ENCODE data around the gene DALRD3.
"Not testable (repeated sequence)": the region's sequence is repeated elsewhere in the genome, so short reads cannot be mapped to it uniquely, and the experiment has no call there.

DNA sequence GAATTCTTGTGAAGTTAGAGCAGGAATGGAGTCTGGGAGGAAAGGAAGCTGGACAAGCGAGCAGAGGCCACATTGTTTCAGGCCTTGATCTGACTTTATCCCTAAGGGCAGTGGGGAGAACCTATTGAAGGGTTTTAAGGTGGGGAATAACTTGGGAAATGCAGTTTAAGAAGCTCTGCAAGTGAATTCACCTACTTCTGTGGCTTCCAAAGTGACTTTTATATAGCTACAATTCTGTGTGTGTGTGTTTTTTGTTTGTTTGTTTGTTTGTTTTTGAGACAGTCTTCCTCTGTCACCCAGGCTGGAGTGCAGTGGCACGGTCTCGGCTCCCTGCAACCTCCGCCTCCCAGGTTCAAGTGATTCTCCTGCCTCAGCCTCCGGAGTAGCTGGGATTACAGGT, 9.8 kb downstream of the DALRD3 start:
- TF ChIP-seq, protein P1, sequence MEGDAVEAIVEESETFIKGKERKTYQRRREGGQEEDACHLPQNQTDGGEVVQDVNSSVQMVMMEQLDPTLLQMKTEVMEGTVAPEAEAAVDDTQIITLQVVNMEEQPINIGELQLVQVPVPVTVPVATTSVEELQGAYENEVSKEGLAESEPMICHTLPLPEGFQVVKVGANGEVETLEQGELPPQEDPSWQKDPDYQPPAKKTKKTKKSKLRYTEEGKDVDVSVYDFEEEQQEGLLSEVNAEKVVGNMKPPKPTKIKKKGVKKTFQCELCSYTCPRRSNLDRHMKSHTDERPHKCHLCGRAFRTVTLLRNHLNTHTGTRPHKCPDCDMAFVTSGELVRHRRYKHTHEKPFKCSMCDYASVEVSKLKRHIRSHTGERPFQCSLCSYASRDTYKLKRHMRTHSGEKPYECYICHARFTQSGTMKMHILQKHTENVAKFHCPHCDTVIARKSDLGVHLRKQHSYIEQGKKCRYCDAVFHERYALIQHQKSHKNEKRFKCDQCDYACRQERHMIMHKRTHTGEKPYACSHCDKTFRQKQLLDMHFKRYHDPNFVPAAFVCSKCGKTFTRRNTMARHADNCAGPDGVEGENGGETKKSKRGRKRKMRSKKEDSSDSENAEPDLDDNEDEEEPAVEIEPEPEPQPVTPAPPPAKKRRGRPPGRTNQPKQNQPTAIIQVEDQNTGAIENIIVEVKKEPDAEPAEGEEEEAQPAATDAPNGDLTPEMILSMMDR (IDR thresholded peaks at IDR 0.05), result not testable (repeated sequence)
- TF ChIP-seq POLR2A, EP300 (IDR thresholded peaks at IDR 0.05): not testable (repeated sequence)

Measured in stomach (tissue), 4 donors.